H9 (cell line): ENCODE results near the gene NOTUM. TPM values are rescaled to one million over a fixed set of nuclear protein-coding genes. Genes with fewer than 3 reads are reported as not detected.

Experiments used
- DNase-seq: peaks from one replicate; pipeline ENCODE4 v3.0.0-alpha.2; 2017
- H2AFZ ChIP-seq: one replicate; pipeline ENCODE4 v1.6.1; 2013; ENCODE audit warnings: mild to moderate bottlenecking, low read length, control low read depth, moderate library complexity
- H2AK5ac ChIP-seq: 2 replicates; pipeline ENCODE4 v1.6.1; 2013; ENCODE audit warnings: low read length, control low read depth, mixed read lengths; ENCODE audit not compliant: insufficient read length
- H2BK120ac ChIP-seq: one replicate; pipeline ENCODE4 v1.6.1; 2013; ENCODE audit warnings: low read depth, mild to moderate bottlenecking, low read length, control low read depth, inconsistent platforms; ENCODE audit not compliant: poor library complexity, severe bottlenecking
- H2BK12ac ChIP-seq: 2 replicates; pipeline ENCODE4 v1.6.1; 2013; ENCODE audit warnings: low read length, control low read depth, mixed read lengths, low read depth; ENCODE audit not compliant: insufficient read length
- H2BK15ac ChIP-seq: 2 replicates; pipeline ENCODE4 v1.6.1; 2013; ENCODE audit warnings: low read depth, low read length, control low read depth
- H2BK20ac ChIP-seq: one replicate; pipeline ENCODE4 v1.6.1; 2013; ENCODE audit warnings: low read depth, mild to moderate bottlenecking, low read length, control low read depth, inconsistent platforms; ENCODE audit not compliant: poor library complexity, severe bottlenecking
- H2BK5ac ChIP-seq: 2 replicates; pipeline ENCODE4 v1.6.1; 2013; ENCODE audit warnings: low read length, control low read depth, mixed read lengths; ENCODE audit not compliant: insufficient read length
- H3K14ac ChIP-seq: 2 replicates; pipeline ENCODE4 v1.6.1; 2013; ENCODE audit warnings: low read length, control low read depth; ENCODE audit not compliant: insufficient read depth
- H3K18ac ChIP-seq: 2 replicates; pipeline ENCODE4 v1.6.1; 2013; ENCODE audit warnings: low read depth, mild to moderate bottlenecking, mixed read lengths, low read length, control low read depth; ENCODE audit not compliant: insufficient read length
- H3K23ac ChIP-seq: 2 replicates; pipeline ENCODE4 v1.6.1; 2013; ENCODE audit warnings: low read length, control low read depth, mixed read lengths, low read depth; ENCODE audit not compliant: insufficient read length
- H3K23me2 ChIP-seq: 2 replicates; pipeline ENCODE4 v1.6.1; 2013; ENCODE audit warnings: low read depth, mild to moderate bottlenecking, mixed read lengths, low read length, control low read depth; ENCODE audit not compliant: insufficient read length, poor library complexity, severe bottlenecking
- H3K27ac ChIP-seq: 2 replicates; pipeline ENCODE4 v1.5.1; 2013; ENCODE audit warnings: low read length, control low read depth, mixed read lengths, low read depth; ENCODE audit not compliant: insufficient read length
- H3K27me3 ChIP-seq: 2 replicates; pipeline ENCODE4 v1.6.1; 2013; ENCODE audit warnings: low read length, control low read depth, inconsistent platforms; ENCODE audit not compliant: insufficient read depth
- H3K4ac ChIP-seq: 2 replicates; pipeline ENCODE4 v1.6.1; 2013; ENCODE audit warnings: low read depth, mild to moderate bottlenecking, control low read depth, inconsistent platforms, low read length, moderate library complexity
- H3K4me1 ChIP-seq: 2 replicates; pipeline ENCODE4 v1.6.1; 2013; ENCODE audit warnings: low read length, control low read depth, inconsistent platforms; ENCODE audit not compliant: insufficient read depth
- H3K4me2 ChIP-seq: 2 replicates; pipeline ENCODE4 v1.6.1; 2013; ENCODE audit warnings: low read length, control low read depth, mixed read lengths; ENCODE audit not compliant: insufficient read length, insufficient read depth
- H3K56ac ChIP-seq: 2 replicates; pipeline ENCODE4 v1.6.1; 2013; ENCODE audit warnings: low read depth, mild to moderate bottlenecking, mixed read lengths, low read length, control low read depth; ENCODE audit not compliant: insufficient read length
- H3K79me1 ChIP-seq: 2 replicates; pipeline ENCODE4 v1.6.1; 2013; ENCODE audit warnings: low read depth, mild to moderate bottlenecking, moderate library complexity, low read length, control low read depth, inconsistent platforms; ENCODE audit not compliant: insufficient read depth, poor library complexity, severe bottlenecking
- H3K79me2 ChIP-seq: 2 replicates; pipeline ENCODE4 v1.6.1; 2013; ENCODE audit warnings: low read length, control low read depth, inconsistent platforms; ENCODE audit not compliant: insufficient read depth
- H3K9ac ChIP-seq: 2 replicates; pipeline ENCODE4 v1.6.1; 2013; ENCODE audit warnings: low read length, control low read depth, mixed read lengths; ENCODE audit not compliant: insufficient read length; ENCODE audit errors: extremely low read depth
- H3K9me3 ChIP-seq: one replicate; pipeline ENCODE4 v1.6.1; 2013; ENCODE audit warnings: low read depth, low read length, inconsistent platforms; ENCODE audit not compliant: control insufficient read depth
- H3T11ph ChIP-seq: one replicate; pipeline ENCODE4 v1.6.1; 2013; ENCODE audit warnings: mild to moderate bottlenecking, low read length, control low read depth, inconsistent platforms
- H4K20me1 ChIP-seq: one replicate; pipeline ENCODE4 v1.6.1; 2013; ENCODE audit not compliant: control insufficient read depth, insufficient read length, insufficient read depth
- H4K5ac ChIP-seq: 2 replicates; pipeline ENCODE4 v1.6.1; 2013; ENCODE audit warnings: low read depth, mild to moderate bottlenecking, mixed read lengths, low read length, control low read depth; ENCODE audit not compliant: insufficient read length
- H4K8ac ChIP-seq: replicated peaks from 2 replicates; pipeline ENCODE4 v1.6.1; 2013; ENCODE audit warnings: low read length, control low read depth, mixed read lengths, low read depth; ENCODE audit not compliant: insufficient read length
- H4K91ac ChIP-seq: 2 replicates; pipeline ENCODE4 v1.6.1; 2013; ENCODE audit warnings: low read depth, mild to moderate bottlenecking, moderate library complexity, mixed read lengths, low read length, control low read depth; ENCODE audit not compliant: insufficient read length
- H3K27ac Mint-ChIP-seq, 3 experiments: 2 replicates in 2 of 3; 3 replicates in 1 of 3; pipeline ENCODE4 v1.8.0; 2020 to 2021; ENCODE audit warnings: mixed read lengths in 3 of 3, mild to moderate bottlenecking in 1 of 3, moderate library complexity in 1 of 3
- H3K27me3 Mint-ChIP-seq: 2 replicates; pipeline ENCODE4 v1.8.0; 2021; ENCODE audit warnings: low read depth, mild to moderate bottlenecking, moderate library complexity, mixed read lengths
- H3K36me3 Mint-ChIP-seq, 3 experiments: 2 replicates in 2 of 3; 3 replicates in 1 of 3; pipeline ENCODE4 v1.8.0; 2020 to 2021; ENCODE audit warnings: low read depth in 3 of 3, mixed read lengths in 3 of 3; ENCODE audit not compliant: insufficient read depth in 1 of 3
- H3K4me1 Mint-ChIP-seq, 2 experiments: 2 replicates each; pipeline ENCODE4 v1.8.0; 2020; ENCODE audit warnings: mixed read lengths in 2 of 2
- H3K4me3 Mint-ChIP-seq, 2 experiments: 2 replicates in 1 of 2; 3 replicates in 1 of 2; pipeline ENCODE4 v1.8.0; 2020 to 2021; ENCODE audit warnings: mild to moderate bottlenecking in 2 of 2, mixed read lengths in 2 of 2, moderate library complexity in 1 of 2
- H3K9me3 Mint-ChIP-seq, 2 experiments: 2 replicates in 1 of 2; 3 replicates in 1 of 2; pipeline ENCODE4 v1.8.0; 2020; ENCODE audit warnings: mild to moderate bottlenecking in 2 of 2, mixed read lengths in 2 of 2, moderate library complexity in 1 of 2
- WGBS: extraction: QIAGEN DNeasy Blood & Tissue Kit; methylation state at CpG from one replicate; pipeline ENCODE4 v1.1.7; 2013; ENCODE audit warnings: missing lambda C conversion rate, low lambda C conversion rate, mixed read lengths; ENCODE audit not compliant: insufficient read length; ENCODE audit errors: extremely low coverage; 5-methylcytosine and 5-hydroxymethylcytosine counted together
- total RNA-seq: library from RNA; stranded (reverse); gene quantifications from 2 replicates; pipeline ENCODE4 v1.2.1, GENCODE V29; 2021
- TF ChIP-seq, protein P1 (sequence below): fragments of 200-600 bp; sonication (generic); conservative IDR thresholded peaks from 3 replicates; pipeline ENCODE4 v1.8.0; 2021; ENCODE audit warnings: antibody characterized with exemption, mild to moderate bottlenecking

NOTUM gene
- total RNA-seq, 1 experiment from 2014 or later, result 2.1 TPM

DNA sequence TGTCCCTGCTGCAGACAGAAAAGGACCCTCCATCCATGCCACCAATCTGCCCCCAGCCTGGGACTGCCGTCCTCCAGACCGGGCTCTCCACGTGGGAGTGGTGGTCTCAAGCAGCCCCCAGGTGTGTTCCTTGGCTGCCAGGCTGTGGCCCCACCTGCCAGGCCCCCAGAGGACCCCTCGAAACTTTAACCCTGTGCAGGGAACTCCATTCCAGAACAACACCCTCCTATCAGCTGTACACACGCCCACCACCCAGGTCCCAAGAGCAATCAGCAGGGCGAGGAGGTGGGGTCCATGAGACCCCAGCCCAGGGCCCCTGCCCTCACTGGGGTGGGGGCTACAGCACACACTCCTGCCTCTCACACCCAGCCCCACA is 25.3 kb downstream of the NOTUM start:
- H2BK20ac ChIP-seq, result no peak overlapping the region
- no peak overlapping the region for H3T11ph ChIP-seq
- H3K9ac ChIP-seq, result no peak overlapping the region
- H2BK120ac ChIP-seq, result no peak overlapping the region
- peaks cover 4% of the 10 kb centered on the region for H3K23me2 ChIP-seq
- H3K18ac ChIP-seq, result no peak overlapping the region
- H2BK5ac ChIP-seq, result no peak overlapping the region
- H3K14ac ChIP-seq, result no peak overlapping the region
- TF ChIP-seq, protein P1, sequence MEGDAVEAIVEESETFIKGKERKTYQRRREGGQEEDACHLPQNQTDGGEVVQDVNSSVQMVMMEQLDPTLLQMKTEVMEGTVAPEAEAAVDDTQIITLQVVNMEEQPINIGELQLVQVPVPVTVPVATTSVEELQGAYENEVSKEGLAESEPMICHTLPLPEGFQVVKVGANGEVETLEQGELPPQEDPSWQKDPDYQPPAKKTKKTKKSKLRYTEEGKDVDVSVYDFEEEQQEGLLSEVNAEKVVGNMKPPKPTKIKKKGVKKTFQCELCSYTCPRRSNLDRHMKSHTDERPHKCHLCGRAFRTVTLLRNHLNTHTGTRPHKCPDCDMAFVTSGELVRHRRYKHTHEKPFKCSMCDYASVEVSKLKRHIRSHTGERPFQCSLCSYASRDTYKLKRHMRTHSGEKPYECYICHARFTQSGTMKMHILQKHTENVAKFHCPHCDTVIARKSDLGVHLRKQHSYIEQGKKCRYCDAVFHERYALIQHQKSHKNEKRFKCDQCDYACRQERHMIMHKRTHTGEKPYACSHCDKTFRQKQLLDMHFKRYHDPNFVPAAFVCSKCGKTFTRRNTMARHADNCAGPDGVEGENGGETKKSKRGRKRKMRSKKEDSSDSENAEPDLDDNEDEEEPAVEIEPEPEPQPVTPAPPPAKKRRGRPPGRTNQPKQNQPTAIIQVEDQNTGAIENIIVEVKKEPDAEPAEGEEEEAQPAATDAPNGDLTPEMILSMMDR, result no peak
- no peak overlapping the region for H2AK5ac ChIP-seq
- peaks cover 2% of the 10 kb centered on the region; the same call in 1 of the 2 replicates for H3K79me2 ChIP-seq
- H3K4me2 ChIP-seq, result no peak overlapping the region
- peaks cover 3% of the 10 kb centered on the region for H3K79me1 ChIP-seq
- H3K4me1 ChIP-seq, result no peaks in the 10 kb centered on the region
- no peak overlapping the region for H4K8ac ChIP-seq
- Mint-ChIP-seq H3K27me3 (peaks cover 37% of the 10 kb centered on the region), H3K27ac (no peak overlapping the region), H3K36me3 (peaks cover 3 to 32% (median 21%) of the 10 kb centered on the region in 3 experiments; a peak in 6 of 7 replicates), H3K4me1 (peaks cover 0 to 19% of the 10 kb centered on the region in 2 experiments; a peak in 2 of 4 replicates), H3K4me3 (peak overlapping the region; percentile 80 to 96), H3K9me3 (no peaks in the 10 kb centered on the region)
- WGBS, result no CpG with 5 or more reads among the region's 6 CpGs
- H3K27me3 ChIP-seq, result no peaks in the 10 kb centered on the region; the same call in 1 of the 2 replicates
- H2BK15ac ChIP-seq, result no peak overlapping the region
- no peak overlapping the region for H4K5ac ChIP-seq
- no peak for DNase-seq
- no peak overlapping the region for H4K91ac ChIP-seq
- H3K27ac ChIP-seq, result no peak overlapping the region
- no peaks in the 10 kb centered on the region for H3K9me3 ChIP-seq
- H2AFZ ChIP-seq, result no peak overlapping the region
- no peak overlapping the region for H3K56ac ChIP-seq
- H3K4ac ChIP-seq, result no peak overlapping the region
- H3K23ac ChIP-seq, result no peak overlapping the region
- H4K20me1 ChIP-seq, result peaks cover 4% of the 10 kb centered on the region
- no peak overlapping the region for H2BK12ac ChIP-seq
